Measurements from ENCODE around the gene MED16.

GRCh38 chr19:885536-886224 is 7.3 kb downstream of the MED16 start:
- TF ChIP-seq, protein P1, sequence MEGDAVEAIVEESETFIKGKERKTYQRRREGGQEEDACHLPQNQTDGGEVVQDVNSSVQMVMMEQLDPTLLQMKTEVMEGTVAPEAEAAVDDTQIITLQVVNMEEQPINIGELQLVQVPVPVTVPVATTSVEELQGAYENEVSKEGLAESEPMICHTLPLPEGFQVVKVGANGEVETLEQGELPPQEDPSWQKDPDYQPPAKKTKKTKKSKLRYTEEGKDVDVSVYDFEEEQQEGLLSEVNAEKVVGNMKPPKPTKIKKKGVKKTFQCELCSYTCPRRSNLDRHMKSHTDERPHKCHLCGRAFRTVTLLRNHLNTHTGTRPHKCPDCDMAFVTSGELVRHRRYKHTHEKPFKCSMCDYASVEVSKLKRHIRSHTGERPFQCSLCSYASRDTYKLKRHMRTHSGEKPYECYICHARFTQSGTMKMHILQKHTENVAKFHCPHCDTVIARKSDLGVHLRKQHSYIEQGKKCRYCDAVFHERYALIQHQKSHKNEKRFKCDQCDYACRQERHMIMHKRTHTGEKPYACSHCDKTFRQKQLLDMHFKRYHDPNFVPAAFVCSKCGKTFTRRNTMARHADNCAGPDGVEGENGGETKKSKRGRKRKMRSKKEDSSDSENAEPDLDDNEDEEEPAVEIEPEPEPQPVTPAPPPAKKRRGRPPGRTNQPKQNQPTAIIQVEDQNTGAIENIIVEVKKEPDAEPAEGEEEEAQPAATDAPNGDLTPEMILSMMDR (conservative IDR thresholded peaks at IDR 0.05; ENCODE audit: low read depth, low read length): no peak
- no peak for TF ChIP-seq EZH2 (IDR thresholded peaks at IDR 0.05; ENCODE audit: borderline replicate concordance, low read depth, low read length, poor library complexity, severe bottlenecking)
